Effector CD8-positive, alpha-beta T cell (primary cell): ENCODE measurements around the gene FBRSL1.

Source experiments
- DNase-seq: peaks from one replicate; lab custom pipeline; 2025; lab: John Stamatoyannopoulos, UW

FBRSL1 gene

DNA sequence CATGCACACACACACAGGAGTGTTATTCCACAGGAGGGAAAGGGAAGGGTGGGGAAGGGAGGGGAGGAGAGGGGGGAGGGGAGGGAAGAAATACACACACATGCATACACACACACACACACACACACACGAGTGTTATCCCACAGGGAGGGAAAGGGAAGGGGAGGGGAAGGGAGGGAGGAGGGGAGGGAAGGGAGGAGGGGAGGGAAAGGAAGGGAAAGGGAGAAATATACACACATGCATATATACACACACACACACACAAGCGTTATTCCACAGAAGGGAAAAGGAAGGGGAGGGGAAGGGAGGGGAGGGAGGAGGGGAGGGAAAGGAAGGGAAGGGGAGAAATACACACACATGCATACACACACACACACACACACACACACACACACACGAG, 19.6 kb upstream of the FBRSL1 start:
- no peak for DNase-seq

DNA sequence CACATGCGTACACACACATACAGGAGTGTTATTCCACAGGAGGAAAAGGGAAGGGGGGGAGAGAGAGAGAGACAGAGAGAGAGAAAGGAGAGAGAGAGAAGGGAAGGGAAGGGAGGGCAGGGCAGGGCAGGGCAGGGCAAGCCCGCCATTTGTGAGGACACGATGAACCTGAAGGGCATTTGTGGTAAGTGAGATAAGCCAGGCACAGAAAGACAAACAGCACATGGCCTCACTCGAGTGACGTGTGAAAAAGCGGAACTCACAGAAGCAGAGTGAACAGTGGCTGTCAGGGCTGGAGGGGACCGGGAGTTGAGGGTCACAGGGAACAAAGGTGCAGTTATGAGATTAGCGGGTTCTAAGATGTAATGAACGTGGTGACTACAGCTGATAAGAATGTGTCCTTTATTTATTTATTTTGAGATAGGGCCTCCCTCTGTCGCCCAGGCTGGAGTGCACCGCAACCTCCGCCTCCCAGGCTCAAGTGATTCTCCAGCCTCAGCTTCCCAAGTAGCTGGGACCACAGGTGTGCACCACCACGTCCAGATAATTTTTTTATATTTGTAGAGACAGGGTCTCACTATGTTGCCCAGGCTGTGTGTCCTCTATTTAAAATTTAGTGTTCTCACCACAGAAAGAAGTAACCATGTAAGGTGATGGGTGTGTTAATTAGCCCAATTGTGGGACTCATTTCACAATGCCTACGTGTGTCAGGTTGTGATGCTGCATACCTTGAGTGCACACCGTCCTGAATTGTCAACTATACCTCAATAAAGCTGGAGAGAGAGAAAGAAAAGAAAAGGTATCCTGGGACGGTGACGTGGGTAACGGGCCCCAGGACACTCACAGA, 18.7 kb upstream of the FBRSL1 start:
- no peak for DNase-seq

DNA sequence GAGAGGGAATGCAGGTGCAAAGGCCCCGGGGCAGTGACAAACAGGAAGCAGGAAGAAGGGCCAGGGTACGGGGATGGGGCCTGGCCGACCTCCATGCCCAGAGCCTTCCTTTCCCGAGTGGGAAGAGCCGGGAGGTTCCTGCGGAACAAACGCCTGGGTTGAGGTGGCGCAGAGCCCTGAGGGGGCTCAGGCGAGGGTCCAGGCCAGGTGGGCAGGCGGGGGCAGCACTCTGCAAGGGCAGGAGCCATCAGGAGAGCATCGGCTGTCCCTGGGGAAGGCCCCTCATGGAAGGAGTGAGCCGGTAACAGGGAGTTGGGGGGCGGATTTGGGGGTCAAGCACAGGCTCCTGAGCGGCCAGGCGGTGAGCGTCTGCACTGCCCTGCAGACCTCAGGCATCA, 18.1 kb upstream of the FBRSL1 start:
- DNase-seq: no peak

DNA sequence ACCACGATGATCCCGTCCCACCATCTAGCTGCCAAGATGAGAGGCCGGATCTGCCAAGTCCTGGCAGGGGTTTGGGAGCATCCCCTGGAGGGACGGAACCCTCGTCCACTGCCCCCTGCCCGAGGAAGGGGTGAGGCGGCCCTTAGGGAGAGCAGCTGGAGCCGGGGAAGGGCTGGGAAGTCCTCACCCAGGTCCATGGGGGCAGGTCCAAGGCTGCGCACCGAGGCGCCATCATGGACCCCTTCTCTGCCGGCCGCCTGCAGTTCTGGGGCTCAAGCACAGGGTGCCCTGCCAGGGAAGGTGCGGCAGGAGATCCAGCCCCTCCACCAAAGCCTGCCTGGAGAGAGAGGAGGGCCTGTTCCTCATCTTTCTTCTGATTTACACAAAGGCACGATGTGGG, 17.6 kb upstream of the FBRSL1 start:
- no peak for DNase-seq

DNA sequence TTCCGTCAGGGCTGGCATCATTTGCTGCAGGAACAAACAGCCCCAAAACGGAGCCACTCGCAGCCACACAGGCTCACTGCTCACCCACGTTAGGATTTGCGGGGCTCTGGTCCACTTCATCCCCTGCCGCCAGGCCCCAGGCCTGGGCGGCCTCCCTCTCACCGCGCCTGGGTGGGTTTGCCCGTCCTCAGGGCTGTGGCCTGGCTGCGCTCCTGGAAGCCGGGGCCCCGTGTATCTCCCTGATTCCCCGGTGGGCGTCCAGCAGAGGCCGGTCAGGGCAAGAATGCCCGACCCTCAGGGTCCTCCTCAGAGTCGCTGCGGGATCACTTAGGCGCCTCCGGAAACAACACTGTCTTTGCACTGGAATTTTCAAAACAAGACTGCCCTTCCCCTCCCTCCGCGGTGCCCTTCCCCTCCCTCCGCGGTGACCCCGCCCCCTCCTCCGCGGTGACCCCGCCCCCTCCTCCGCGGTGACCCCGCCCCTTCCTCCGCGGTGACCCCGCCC, 15.7 kb upstream of the FBRSL1 start:
- DNase-seq: peak; percentile 41

DNA sequence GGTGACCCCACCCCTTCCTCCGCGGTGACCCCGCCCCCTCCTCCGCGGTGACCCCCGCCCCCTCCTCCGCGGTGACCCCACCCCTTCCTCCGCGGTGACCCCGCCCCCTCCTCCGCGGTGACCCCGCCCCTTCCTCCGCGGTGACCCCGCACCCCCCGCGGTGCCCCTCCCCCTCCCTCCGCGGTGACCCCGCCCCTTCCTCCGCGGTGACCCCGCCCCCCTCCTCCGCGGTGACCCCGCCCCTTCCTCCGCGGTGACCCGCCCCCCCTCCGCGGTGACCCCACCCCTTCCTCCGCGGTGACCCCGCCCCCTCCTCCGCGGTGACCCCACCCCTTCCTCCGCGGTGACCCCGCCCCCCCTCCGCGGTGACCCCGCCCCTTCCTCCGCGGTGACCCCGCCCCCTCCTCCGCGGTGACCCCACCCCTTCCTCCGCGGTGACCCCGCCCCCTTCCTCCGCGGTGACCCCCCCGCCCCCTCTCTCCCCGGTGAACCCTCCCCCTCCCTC, 15.1 kb upstream of the FBRSL1 start:
- DNase-seq: peak; percentile 51

DNA sequence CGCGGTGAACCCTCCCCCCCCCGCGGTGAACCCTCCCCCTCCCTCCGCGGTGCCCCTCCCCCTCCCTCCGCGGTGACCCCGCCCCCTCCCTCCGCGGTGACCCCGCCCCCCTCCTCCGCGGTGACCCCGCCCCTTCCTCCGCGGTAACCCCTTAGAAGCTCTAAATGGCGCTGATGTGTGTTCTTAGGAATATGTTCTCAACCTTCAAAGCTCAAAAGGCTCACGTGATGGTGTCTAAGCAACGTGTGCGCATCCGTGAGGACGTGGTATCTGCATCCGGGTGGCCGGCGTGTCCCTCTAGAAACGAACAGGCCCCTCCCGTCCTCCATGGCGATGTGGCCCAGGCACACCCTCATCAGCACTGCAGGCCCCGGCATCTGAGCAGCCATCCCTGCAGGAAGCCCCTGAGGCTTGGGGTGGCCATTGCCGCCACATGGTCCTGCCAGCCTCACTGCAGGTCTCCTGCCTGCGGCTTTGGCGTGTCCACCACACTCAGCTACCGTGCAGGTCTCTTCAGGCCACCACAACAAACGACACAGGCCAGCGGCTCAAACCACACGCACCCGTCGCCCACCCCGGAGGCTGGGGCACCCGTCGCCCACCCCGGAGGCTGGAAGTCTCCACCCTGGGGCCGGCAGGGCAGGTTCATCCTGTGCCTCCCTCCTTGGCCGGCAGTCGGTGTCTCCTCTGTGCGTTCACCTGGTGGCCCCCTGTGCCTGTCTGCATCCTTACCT, 14.5 kb upstream of the FBRSL1 start:
- DNase-seq: peak; percentile 51

DNA sequence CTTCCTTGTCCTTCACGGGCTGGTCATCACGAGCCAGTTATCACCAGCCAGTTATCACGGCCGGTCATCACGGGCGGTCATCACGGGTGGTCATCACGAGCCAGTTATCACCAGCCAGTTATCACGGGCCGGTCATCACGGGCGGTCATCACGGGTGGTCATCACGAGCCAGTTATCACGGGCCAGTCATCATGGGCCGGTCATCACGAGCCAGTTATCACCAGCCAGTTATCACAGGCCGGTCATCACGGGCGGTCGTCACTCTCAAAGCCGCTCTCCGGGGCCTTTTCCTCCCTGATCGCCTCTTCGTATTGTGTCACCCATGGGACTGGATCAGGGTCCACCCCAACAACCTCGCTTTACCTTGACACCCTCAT, 13.9 kb upstream of the FBRSL1 start:
- no peak for DNase-seq

DNA sequence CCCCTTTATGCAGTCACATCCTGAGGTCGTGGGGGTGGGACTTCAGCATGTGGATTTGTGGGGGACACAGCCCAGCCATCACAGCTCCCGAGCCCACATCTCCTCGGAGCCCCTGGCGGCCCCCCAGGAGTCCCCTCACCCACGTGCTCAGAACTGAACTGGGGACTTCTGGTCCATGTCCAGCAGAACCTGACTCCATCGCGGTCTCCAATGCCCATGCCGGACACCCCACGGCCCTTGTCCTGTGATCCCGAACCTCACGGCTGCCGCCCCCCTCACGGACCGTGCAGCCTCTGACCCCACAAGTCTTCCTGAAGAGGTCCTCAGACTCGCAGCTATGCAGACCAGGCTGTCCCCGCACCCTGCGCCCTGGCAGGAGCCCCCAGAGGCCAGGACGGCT, 13.5 kb upstream of the FBRSL1 start:
- DNase-seq: no peak

DNA sequence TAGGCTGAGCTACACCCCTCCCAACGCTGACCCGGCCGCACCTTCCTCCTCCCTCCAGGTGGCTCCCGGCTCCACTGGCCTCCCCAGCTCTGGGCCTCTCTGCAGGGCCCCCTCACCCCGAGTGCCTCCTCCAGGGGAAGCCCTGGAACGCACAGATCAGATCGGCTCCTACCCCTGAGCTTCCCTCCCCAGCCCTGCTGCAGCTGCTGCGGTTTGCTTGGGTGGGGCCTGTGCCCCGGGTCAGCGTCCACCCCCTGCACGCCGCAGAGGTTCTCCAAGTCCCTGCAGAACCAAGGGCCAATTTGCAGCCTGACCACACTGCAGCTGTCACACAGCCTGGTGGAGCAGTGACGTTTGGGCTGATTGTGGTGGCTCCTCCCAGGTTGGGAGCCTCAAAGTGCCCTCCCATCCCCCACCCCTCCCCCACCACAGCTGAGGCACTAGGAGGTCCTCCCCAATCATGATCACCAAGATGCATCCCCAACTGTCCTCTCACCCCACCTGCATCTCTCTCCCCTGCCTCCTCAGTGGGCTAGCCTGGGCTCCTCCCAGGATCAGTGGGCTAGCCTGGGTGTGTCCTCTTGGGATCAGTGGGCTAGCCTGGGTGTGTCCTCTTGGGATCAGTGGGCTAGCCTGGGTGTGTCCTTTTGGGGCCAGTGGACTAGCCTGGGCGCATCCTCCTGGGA, 12.8 kb upstream of the FBRSL1 start:
- DNase-seq: no peak

DNA sequence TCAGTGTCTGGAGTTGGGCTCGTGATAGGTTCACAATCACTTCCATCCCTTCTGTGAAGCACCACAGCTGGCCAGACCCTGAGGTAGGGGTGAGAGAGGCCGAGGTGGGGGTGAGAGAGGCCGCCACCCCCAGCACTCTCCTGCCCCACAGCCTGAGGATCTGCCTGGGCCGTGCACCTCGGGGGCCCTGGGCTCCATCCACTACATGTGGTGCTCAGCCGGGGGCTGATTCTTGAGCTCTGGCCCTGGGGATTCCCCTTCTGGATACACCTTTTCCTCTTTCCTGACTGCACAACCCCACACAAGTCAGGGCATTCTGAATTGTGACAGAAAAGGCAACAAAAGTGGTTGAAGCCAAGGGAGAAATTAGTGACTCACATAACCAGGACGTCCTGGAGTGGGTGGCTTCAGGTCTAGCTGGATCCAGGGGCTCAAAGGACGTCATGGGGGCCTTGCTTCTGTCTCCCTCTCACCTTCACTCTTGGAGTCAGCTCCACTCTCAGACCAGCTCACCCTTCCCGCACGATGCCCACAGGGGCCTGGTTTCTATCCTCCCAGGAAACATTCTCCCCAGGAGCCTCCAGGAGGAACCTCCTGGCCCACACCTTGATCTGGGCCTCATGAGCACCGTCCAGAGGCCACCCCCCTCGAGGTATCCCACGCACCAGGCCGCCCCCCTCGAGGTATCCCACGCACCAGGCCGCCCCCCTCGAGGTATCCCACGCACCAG, 12.1 kb upstream of the FBRSL1 start:
- no peak for DNase-seq

DNA sequence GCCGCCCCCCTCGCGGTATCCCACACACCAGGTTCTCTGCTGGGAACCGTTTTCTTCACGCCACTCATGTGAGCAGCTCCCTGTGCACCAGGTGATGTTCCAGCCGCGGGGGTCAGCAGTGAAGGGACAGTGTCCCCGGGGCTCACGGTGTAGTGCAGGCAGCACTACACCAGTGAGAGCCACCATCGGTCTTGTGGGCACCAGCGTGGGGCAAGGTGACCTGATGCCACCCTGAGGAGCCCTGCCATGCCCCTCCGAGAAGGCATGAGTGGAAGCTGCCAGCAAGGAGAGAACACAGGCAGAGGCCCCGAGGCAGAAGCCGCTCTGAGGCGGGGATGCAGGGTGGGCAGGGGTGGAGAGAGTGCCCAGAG, 11.5 kb upstream of the FBRSL1 start:
- DNase-seq: no peak

DNA sequence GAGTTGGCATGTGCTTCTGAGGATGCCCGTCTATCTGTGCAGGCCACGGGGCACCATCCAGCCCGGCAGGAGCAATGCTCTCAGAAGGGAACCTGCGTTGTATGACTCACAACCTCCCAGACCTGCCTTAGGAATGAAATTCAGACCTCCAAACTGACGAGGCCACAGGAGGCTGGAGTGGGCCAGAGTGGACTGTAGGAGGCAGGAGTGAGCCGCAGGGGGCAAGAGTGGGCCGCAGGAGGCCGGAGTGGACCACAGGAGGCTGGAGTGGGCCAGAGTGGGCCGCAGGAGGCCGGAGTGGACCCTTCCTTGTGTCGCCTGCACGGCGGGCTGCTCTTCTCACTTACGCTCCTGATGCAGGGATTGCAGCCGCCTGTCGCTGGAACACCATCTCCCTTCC, 11.1 kb upstream of the FBRSL1 start:
- DNase-seq: no peak

DNA sequence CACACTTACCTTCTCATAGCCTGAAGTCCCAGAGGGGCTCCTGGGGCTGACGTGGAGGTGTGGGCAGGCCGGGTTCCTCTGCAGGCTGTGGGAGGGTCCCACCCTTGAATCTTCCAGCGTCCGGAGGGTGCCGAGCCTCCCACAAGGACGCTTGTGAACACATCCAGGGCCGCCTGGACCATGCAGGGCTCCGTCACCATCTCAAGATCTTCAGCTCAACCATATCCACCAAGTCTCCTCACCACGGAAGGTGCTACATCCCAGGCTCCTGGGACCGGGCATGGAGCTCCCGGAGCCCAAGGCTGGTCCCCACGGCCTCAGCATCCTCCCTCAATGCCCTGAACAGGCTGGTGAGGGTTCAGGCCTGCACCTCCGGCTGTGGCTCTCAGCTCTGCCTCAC, 10.7 kb upstream of the FBRSL1 start:
- no peak for DNase-seq

DNA sequence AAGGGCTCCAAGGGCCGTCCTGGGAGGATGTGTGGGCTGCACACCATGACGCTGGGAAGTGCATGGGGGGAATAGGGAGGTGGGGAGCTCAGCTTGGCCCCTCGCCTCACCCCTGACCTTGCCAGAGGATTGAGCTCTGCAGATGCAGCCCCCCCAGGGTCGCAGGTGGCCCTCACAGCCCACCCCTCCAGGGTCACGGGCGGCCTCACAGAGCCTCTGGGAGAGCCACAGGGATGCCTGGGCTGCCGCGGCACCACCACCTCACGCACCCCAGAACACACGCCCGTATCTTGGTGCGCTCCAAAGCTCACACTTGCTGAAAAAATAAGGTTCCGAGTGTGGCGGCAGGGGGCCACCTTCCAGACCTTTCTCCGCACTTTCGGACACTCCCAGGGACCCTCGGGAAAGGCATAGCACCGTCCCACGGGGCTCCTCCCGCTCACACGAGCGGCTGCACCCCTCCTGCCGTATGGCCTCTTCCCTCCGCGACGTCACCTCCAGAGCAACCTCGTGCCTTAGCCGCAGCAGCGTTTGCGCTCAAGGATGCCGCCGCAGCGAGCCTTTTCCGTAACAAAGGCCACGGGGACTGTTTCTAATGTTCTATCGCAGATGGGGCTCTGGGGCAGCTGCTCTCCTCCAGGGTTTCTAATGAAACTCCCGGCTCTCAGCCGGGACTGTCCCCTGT, 9.9 kb upstream of the FBRSL1 start:
- no peak for DNase-seq

DNA sequence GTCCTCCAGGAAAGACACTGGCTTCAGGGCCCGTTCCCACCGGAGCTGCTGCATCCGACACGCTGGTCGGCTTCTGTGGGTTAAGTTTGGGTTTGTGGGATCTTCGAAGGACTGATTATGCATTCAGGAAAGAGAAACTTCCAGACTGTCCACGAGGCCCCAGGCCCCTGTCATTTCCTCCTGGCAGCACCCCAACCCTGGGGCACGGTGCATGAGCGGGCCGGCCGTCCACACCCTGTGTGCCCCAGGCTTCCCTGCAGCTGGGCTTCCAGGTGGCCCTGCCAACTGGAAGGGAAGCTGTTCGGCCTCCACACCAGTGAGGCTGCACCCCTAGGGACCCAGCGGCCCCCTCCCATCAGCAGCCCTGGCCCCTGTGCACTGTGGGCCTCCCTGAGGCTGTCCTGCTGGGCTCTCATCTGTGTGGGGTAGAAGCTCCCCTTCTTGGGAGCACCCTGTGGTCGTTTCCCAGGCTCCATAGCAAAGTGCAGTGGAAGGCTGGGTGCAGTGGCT, 9.3 kb upstream of the FBRSL1 start:
- no peak for DNase-seq

DNA sequence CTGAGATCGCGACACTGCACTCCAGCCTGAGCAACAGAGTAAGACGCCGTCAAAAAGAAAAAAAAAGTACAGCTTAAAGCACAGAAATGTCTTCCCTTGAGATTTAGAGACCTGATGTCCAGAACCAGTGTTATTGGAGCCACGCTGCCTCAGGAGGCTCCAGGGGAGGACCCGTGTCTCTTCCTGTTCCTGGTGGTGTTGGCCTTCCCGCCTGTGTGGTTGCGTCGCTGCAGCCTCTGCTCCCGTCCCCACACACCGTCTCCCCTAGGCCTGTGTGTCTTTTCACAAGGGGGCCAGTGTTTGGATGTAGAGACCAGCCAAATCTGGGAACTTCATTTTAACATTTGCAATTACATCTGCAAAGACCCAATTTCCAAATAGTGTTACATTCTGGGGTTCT, 8.6 kb upstream of the FBRSL1 start:
- DNase-seq: no peak

DNA sequence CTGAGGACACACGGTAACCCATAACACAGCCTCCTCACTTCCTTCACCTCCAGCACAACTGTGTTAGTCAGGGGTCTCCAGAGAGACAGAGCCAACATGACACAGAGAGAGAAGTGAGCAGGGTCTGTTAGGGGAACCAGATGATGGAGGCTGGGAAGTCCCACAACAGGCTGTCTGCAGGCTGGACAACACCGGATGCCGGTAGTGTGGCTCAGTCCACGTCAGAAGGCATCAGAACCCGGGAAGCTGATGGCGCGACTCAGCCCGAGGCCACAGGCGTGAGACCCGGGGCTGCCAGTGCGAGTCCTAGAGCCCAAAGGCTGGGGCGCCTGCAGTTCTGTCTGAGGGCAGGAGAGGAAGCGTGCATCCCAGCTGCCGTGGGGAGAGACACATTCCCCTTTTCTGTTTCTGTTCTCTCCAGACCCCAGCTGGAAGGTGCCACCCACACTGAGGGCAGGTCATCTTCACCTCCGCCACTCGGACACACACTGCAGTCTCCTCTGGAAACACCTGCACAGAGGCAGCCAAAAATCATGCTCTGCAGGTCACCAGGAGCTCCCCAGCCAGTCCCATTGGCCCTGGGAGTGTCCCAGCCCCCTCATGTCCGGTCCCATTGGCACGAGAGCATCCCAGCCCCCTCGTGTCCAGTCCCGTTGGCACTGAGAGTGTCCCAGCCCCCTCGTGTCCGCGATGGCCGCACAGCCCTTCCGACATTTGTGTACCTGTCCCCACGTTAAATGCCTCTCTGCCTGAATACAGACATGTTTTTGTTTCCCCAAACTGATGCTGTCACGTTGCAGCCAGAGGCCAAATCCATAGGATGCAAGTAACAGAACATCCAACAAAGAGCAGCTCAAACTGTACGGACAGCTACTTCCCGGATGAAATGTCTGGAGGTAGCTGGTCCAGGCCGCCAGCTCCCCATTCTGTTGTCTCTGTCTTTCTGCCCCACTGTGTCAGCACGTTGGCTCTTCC, 7.9 kb upstream of the FBRSL1 start:
- no peak for DNase-seq

DNA sequence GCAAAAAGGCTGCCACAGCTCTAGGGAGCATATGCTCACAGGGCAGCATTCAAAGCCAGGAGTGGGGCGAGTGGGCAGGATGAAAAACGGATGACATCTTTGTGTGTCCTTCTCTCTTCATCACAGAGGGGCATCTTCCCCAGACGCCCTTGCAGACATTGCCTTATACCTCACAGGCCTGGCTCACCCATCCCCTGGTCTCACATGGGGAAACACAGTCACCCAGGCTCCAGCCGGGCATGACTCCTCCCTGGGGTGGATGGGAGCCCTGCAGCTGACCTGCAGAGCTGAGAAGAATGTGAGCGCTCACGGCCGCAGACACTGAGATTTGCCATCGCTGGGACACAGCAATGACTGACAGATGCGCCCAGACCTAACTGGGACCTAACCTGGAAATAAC, 7.2 kb upstream of the FBRSL1 start:
- DNase-seq: no peak

DNA sequence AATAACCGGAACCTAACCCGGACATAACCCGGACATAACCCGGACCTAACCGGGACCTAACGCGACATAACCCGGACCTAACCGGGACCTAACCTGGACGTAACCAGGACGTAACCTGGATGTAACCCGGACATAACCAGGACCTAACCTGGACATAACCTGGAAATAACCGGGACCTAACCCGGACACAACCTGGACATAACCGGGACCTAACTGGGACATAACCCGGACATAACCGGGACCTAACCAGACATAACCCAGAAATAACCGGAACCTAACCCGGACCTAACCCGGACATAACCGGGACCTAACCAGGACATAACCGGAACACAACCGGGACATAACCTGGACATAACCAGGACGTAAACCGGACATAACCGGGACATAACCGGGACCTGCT, 6.7 kb upstream of the FBRSL1 start:
- no peak for DNase-seq
